HG03097 (cell line): Measurements from ENCODE around the gene KNSTRN.

Experiments used
- ATAC-seq: cut with Tn5 transposase; IDR thresholded peaks from one replicate; pipeline ENCODE4 v1.9.1; 2021; ENCODE audit not compliant: unreplicated experiment, low FRiP score

The KNSTRN gene

GRCh38 chr15:40443255-40443654, 60.7 kb downstream of the KNSTRN start:
- ATAC-seq, result no peak

DNA sequence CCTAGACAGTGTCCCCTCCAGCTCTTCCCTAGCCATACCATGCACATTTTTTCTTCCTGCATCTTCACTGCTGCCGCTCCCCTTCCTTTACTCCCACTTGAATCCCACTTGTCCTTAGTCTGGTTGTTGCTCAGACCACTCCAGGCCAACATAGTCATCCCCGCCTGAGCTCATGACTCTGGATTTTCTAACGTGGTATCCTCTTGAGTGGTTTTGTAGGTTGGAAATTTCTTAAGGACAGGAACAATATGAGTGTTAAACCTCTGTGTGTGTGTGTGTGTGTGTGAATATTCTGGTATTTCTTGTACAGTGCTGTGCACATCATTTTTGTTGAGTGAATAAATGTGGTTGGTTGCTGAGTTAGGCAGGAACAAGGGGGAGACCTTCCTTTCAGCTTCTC, 61.3 kb downstream of the KNSTRN start:
- no peak for ATAC-seq
